NCI-H774 (cell line): ENCODE measurements around the gene RASGRF1.

Experiments
- DNase-seq: peaks from one replicate; lab custom pipeline; 2025; lab: John Stamatoyannopoulos, UW

RASGRF1 gene

GRCh38 chr15:78955355-78955754 lies 135.2 kb downstream of the RASGRF1 start:
- DNase-seq: no peak

GRCh38 chr15:78951841-78952238 lies 138.7 kb downstream of the RASGRF1 start:
- peak; percentile 71 for DNase-seq

- no peak for DNase-seq
Measured at GRCh38 chr15:78950902-78951840, 139.4 kb downstream of the RASGRF1 start.

- no peak for DNase-seq
Measured at GRCh38 chr15:78950343-78950742, 140.2 kb downstream of the RASGRF1 start.

- peak; percentile 4 for DNase-seq
Measured at GRCh38 chr15:78949461-78949860, 141.1 kb downstream of the RASGRF1 start.

- DNase-seq: no peak
Measured at GRCh38 chr15:78947506-78947905, 143.1 kb downstream of the RASGRF1 start.

- DNase-seq: no peak
Measured at GRCh38 chr15:78946493-78946892, 144.1 kb downstream of the RASGRF1 start.

- peak; percentile 66 for DNase-seq
Measured at GRCh38 chr15:78944669-78945407, 145.7 kb downstream of the RASGRF1 start, which contains the start of gene CTSH. CTSH (minus strand) TSS chr15:78945046; CDS start chr15:78944981, 65 bp downstream.

GRCh38 chr15:78944202-78944625 lies 146.4 kb downstream of the RASGRF1 start:
- no peak for DNase-seq

- DNase-seq: no peak
Measured at GRCh38 chr15:78943692-78944091, 146.9 kb downstream of the RASGRF1 start.

- no peak for DNase-seq
Measured at GRCh38 chr15:78942741-78943140, 147.8 kb downstream of the RASGRF1 start.

- no peak for DNase-seq
Measured at GRCh38 chr15:78938658-78939488, 151.7 kb downstream of the RASGRF1 start.

- DNase-seq: no peak
Measured at GRCh38 chr15:78937132-78937739, 153.3 kb downstream of the RASGRF1 start.

GRCh38 chr15:78934655-78935023 lies 155.9 kb downstream of the RASGRF1 start:
- no peak for DNase-seq

- DNase-seq: no peak
Measured at GRCh38 chr15:78933823-78934654, 156.5 kb downstream of the RASGRF1 start.

GRCh38 chr15:78933187-78933822 lies 157.3 kb downstream of the RASGRF1 start:
- no peak for DNase-seq

- no peak for DNase-seq
Measured at GRCh38 chr15:78932258-78932808, 158.2 kb downstream of the RASGRF1 start.

GRCh38 chr15:78931439-78932257 lies 158.9 kb downstream of the RASGRF1 start:
- DNase-seq: no peak
